B cell (primary cell): Measurements from ENCODE around the gene SLC22A31. TPM values are rescaled to one million over a fixed set of nuclear protein-coding genes. Genes with fewer than 3 reads are reported as not detected.
A peak's percentile ranks its signal among the peaks of the same experiment; 100 is the strongest.
"Not testable (repeated sequence)": the region's sequence is repeated elsewhere in the genome, so short reads cannot be mapped to it uniquely, and the experiment has no call there.

Experiments
- ATAC-seq: fragments of 200-7000 bp; cut with Tn5 transposase; one replicate; pipeline ENCODE4 v1.10.0; 2021; ENCODE audit warnings: low read depth, mild to moderate bottlenecking, moderate number of reproducible peaks, moderate library complexity
- CTCF ChIA-PET: fragments of 350-600 bp; sonication (Branson Sonifier 250); formaldehyde crosslinking; loops from one replicate; lab custom pipeline; 2021; ENCODE audit warnings: antibody characterized with exemption, inconsistent platforms; lab: Charles Lee
- POLR2A ChIA-PET: fragments of 350-600 bp; sonication (Branson Sonifier 250); formaldehyde crosslinking; loops from one replicate; lab custom pipeline; 2021; ENCODE audit warnings: antibody characterized with exemption; lab: Charles Lee
- DNase-seq: peaks from one replicate; pipeline ENCODE4 v3.0.0; 2013
- H2AFZ ChIP-seq: 2 replicates; pipeline ENCODE4 v1.6.1; 2012; ENCODE audit warnings: mild to moderate bottlenecking, low read depth, low read length; ENCODE audit not compliant: insufficient read depth, poor library complexity, severe bottlenecking
- H3K27ac ChIP-seq, 2 donors: 1 replicate in 1 of 2; 2 replicates in 1 of 2; pipeline ENCODE4 v1.5.1; 2012 to 2013; ENCODE audit warnings: low read length in 2 of 2, mild to moderate bottlenecking in 2 of 2, moderate library complexity in 1 of 2
- H3K27me3 ChIP-seq, 4 experiments: fragments of 200-600 bp in 1 of 4; sonication (generic) in 1 of 4; replicated peaks in 1 of 4; 1 replicate in 2 of 4; 2 replicates in 2 of 4; pipeline versions ENCODE4 v1.6.1 to v1.7.0; 2013 to 2016; ENCODE audit warnings: low read length in 3 of 4, mild to moderate bottlenecking in 2 of 4, mixed read lengths in 1 of 4, moderate library complexity in 1 of 4; ENCODE audit not compliant: insufficient read depth in 4 of 4, control insufficient read depth in 3 of 4; ENCODE audit errors: control extremely low read depth in 1 of 4
- H3K36me3 ChIP-seq, 2 experiments: replicated peaks in 1 of 2; 1 replicate in 1 of 2; 2 replicates in 1 of 2; pipeline versions ENCODE4 v1.6.1 to v1.7.1; 2013; ENCODE audit warnings: low read length in 1 of 2; ENCODE audit not compliant: insufficient read depth in 2 of 2, control insufficient read depth in 1 of 2; ENCODE audit errors: control extremely low read depth in 1 of 2, extremely low read depth in 1 of 2
- H3K4me1 ChIP-seq, 2 donors: fragments of 200-600 bp in 1 of 2; sonication (generic) in 1 of 2; 1 replicate in 1 of 2; 2 replicates in 1 of 2; pipeline versions ENCODE4 v1.5.1 to v1.6.1; 2013 to 2017; ENCODE audit warnings: low read length in 2 of 2; ENCODE audit not compliant: control insufficient read depth in 2 of 2, insufficient read depth in 2 of 2
- H3K4me2 ChIP-seq: replicated peaks from 2 replicates; pipeline ENCODE3; 2012; ENCODE audit warnings: mild to moderate bottlenecking, low read depth, low read length; ENCODE audit not compliant: poor library complexity, severe bottlenecking
- H3K4me3 ChIP-seq, 5 experiments: fragments of 200-600 bp in 1 of 5; sonication (generic) in 1 of 5; 1 replicate in 3 of 5; 2 replicates in 2 of 5; pipeline versions ENCODE4 v1.5.1 to v1.7.0; 2011 to 2016; ENCODE audit warnings: low read length in 4 of 5, mild to moderate bottlenecking in 4 of 5, low read depth in 2 of 5, control low read depth in 1 of 5, moderate library complexity in 1 of 5; ENCODE audit not compliant: insufficient read depth in 1 of 5; ENCODE audit errors: control extremely low read depth in 1 of 5, extremely low read depth in 1 of 5
- H3K79me2 ChIP-seq: fragments of 200-600 bp; sonication (generic); one replicate; pipeline ENCODE4 v1.6.0; 2016; ENCODE audit warnings: low read length; ENCODE audit not compliant: control insufficient read depth, insufficient read depth
- H3K9ac ChIP-seq: fragments of 200-600 bp; sonication (generic); 2 replicates; pipeline ENCODE4 v1.6.1; 2017; ENCODE audit warnings: mild to moderate bottlenecking, low read length, moderate library complexity
- H3K9me3 ChIP-seq, 3 donors: one replicate each; pipeline versions ENCODE4 v1.6.1 to v1.7.1; 2013; ENCODE audit warnings: low read length in 2 of 3; ENCODE audit not compliant: control insufficient read depth in 2 of 3, insufficient read depth in 1 of 3; ENCODE audit errors: control extremely low read depth in 1 of 3
- H4K20me1 ChIP-seq: 2 replicates; pipeline ENCODE4 v1.6.0; 2012; ENCODE audit warnings: mild to moderate bottlenecking, low read length; ENCODE audit not compliant: insufficient read depth, control insufficient read depth, poor library complexity, severe bottlenecking
- H3K27ac Mint-ChIP-seq: one replicate; pipeline ENCODE4 v1.8.0; 2021; ENCODE audit warnings: mixed read lengths
- H3K27me3 Mint-ChIP-seq: one replicate; pipeline ENCODE4 v1.8.0; 2021; ENCODE audit warnings: mixed read lengths
- H3K4me1 Mint-ChIP-seq: one replicate; pipeline ENCODE4 v1.8.0; 2021; ENCODE audit warnings: mixed read lengths
- H3K4me3 Mint-ChIP-seq: one replicate; pipeline ENCODE4 v1.8.0; 2021; ENCODE audit warnings: mixed read lengths
- H3K9me3 Mint-ChIP-seq: one replicate; pipeline ENCODE4 v1.8.0; 2022; ENCODE audit warnings: mixed read lengths; ENCODE audit not compliant: insufficient read depth
- EZH2 ChIP-seq: IDR thresholded peaks from 2 replicates; pipeline ENCODE4 v1.6.1; 2012; ENCODE audit warnings: borderline replicate concordance, low read depth, mild to moderate bottlenecking, moderate library complexity, low read length; ENCODE audit not compliant: insufficient read depth, poor library complexity, severe bottlenecking
- WGBS: methylation state at CpG from one replicate; pipeline ENCODE4 v1.1.5; 2013; ENCODE audit warnings: missing lambda C conversion rate; ENCODE audit not compliant: insufficient coverage; 5-methylcytosine and 5-hydroxymethylcytosine counted together
- intact Hi-C: fragments of 100-400 bp; cut with micrococcal nuclease; formaldehyde crosslinking; loops from one replicate; pipeline ENCODE4 v1.10.0; 2022
- polyA plus RNA-seq: library from polyadenylated mRNA; depleted of rRNA; stranded (reverse); fragments of >200 nt; gene quantifications from 2 replicates; pipeline ENCODE4 v1.2.3, GENCODE V29; 2012
- total RNA-seq, 2 donors: library from RNA; stranded (reverse); fragments of 120-200 nt in 1 of 2; gene quantifications; 1 replicate in 1 of 2; 2 replicates in 1 of 2; pipeline versions ENCODE4 v1.2.3 to v1.2.4, GENCODE V29; 2013 to 2022
- TF ChIP-seq, protein P1 (sequence below): fragments of 200-600 bp; IDR thresholded peaks from one replicate; pipeline ENCODE4 v1.8.0; 2022; ENCODE audit warnings: antibody characterized with exemption, mild to moderate bottlenecking

The SLC22A31 gene
- total and polyA plus RNA-seq, 2 donors (not counting 1 experiment from before 2014, with no cell fraction given): 0.33 TPM; not detected in 1

DNA sequence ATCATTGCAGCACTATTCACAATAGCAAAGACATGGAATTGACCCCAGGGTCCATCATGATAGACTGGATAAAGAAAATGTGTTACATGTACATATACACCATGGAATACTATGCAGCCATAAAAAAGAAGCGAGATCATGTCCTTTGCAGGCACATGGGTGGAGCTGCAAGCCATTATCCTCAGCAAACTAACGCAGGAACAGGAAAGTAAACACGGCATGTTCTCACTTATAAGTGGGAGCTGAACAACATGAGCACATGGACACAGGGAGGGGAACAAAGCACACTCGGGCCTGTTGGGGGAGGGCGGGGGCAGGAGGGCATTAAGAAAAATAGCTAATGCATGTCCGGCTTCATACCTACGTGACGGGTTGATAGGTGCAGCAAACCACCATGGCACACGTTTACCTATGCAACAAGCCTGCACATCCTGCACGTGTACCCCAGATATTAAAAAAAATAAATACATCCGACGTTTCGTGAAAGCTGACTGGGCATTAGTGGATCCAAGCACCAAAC is 46.1 kb upstream of the SLC22A31 start:
- Histone ChIP-seq H3K9ac (peak overlapping the region; percentile 39), H3K9me3 (peaks cover 1 to 35% (median 7%) of the 10 kb centered on the region in 3 donors), H3K4me2 (peak overlapping the region; percentile 93), H3K4me1 (peaks cover 3 to 15% of the 10 kb centered on the region in 2 donors), H3K27ac (no peak overlapping the region), H3K36me3 (no peaks in the 10 kb centered on the region), H2AFZ (peak overlapping the region; percentile 83), H3K27me3 (no peaks in the 10 kb centered on the region), H3K4me3 (peak overlapping the region in 1 of 5 experiments; percentile 59), H3K79me2 (no peaks in the 10 kb centered on the region), H4K20me1 (no peaks in the 10 kb centered on the region)
- TF ChIP-seq, protein P1, sequence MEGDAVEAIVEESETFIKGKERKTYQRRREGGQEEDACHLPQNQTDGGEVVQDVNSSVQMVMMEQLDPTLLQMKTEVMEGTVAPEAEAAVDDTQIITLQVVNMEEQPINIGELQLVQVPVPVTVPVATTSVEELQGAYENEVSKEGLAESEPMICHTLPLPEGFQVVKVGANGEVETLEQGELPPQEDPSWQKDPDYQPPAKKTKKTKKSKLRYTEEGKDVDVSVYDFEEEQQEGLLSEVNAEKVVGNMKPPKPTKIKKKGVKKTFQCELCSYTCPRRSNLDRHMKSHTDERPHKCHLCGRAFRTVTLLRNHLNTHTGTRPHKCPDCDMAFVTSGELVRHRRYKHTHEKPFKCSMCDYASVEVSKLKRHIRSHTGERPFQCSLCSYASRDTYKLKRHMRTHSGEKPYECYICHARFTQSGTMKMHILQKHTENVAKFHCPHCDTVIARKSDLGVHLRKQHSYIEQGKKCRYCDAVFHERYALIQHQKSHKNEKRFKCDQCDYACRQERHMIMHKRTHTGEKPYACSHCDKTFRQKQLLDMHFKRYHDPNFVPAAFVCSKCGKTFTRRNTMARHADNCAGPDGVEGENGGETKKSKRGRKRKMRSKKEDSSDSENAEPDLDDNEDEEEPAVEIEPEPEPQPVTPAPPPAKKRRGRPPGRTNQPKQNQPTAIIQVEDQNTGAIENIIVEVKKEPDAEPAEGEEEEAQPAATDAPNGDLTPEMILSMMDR: no peak
- no peak for TF ChIP-seq EZH2
- Mint-ChIP-seq H3K27ac (no peak overlapping the region), H3K27me3 (no peaks in the 10 kb centered on the region), H3K4me1 (peaks cover 7% of the 10 kb centered on the region), H3K4me3 (peak overlapping the region; percentile 78), H3K9me3 (peaks cover 5% of the 10 kb centered on the region)
- CTCF ChIA-PET: interaction anchor here (1.0 kb wide), 1 partner anchor 19 kb away, joined by 3 read pairs; no protein-coding TSS in a partner anchor
- no peak for ATAC-seq
- no peak for DNase-seq
- 76% methylated on average over 12 of the region's 13 CpGs for WGBS
- POLR2A ChIA-PET: interaction anchor here (1.5 to 1.6 kb wide), 2 partner anchors 29 to 318 kb away, joined by 3 to 4 read pairs; partner anchors contain the start of gene ZNF778
- intact Hi-C loops: loop anchor here (2.0 to 10.0 kb wide), 2 partner anchors 76 to 408 kb away; partner anchors contain the start of genes CDH15, CHMP1A and SPATA33

DNA sequence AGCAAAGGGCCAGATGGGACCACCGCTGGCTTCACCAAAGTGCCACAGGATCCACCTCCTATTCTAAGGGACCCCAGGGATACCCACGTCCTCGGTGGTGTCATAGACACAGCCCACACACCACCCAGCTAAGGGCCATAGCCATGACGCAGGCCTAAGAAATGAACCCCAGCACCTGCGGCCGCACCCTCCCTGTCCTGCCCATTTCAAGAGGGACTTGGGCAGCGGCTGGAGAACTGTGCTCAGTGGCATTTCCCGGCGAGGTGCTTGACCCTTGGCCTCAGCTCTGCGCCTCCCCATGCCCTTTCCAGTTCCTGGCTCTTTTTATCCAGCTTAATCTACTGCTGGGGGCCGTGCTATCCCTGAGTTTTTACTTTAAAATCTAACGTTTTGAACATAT is 44.4 kb upstream of the SLC22A31 start:
- no peak for TF ChIP-seq EZH2
- TF ChIP-seq, protein P1: no peak
- H3K36me3 ChIP-seq: no peaks in the 10 kb centered on the region
- H3K4me1 Mint-ChIP-seq: peaks cover 15% of the 10 kb centered on the region
- no peak overlapping the region for H3K27ac ChIP-seq
- peaks cover 0 to 27% (median under 1%) of the 10 kb centered on the region in 3 donors for H3K9me3 ChIP-seq
- H2AFZ ChIP-seq: no peak overlapping the region
- POLR2A ChIA-PET: no interaction called here
- no peaks in the 10 kb centered on the region for H3K9me3 Mint-ChIP-seq
- no peak overlapping the region for H3K27ac Mint-ChIP-seq
- DNase-seq (no peak), ATAC-seq (no peak)
- no peaks in the 10 kb centered on the region for H3K27me3 ChIP-seq
- no peak overlapping the region for H3K4me3 Mint-ChIP-seq
- WGBS: 86% methylated on average over 10 of the region's 12 CpGs
- no peaks in the 10 kb centered on the region for H3K27me3 Mint-ChIP-seq
- H3K79me2 ChIP-seq: no peaks in the 10 kb centered on the region
- CTCF ChIA-PET: interaction anchor here (1.2 kb wide), 1 partner anchor 44 kb away, joined by 3 read pairs; no protein-coding TSS in a partner anchor
- H4K20me1 ChIP-seq: no peaks in the 10 kb centered on the region
- no peak overlapping the region for H3K9ac ChIP-seq
- H3K4me1 ChIP-seq: peaks cover 3 to 21% of the 10 kb centered on the region in 2 donors
- H3K4me2 ChIP-seq: no peak overlapping the region
- no peak overlapping the region for H3K4me3 ChIP-seq
- intact Hi-C loops: loop anchor here (10.0 kb wide), 1 partner anchor 410 kb away; the partner anchor contains the start of genes CHMP1A and SPATA33

DNA sequence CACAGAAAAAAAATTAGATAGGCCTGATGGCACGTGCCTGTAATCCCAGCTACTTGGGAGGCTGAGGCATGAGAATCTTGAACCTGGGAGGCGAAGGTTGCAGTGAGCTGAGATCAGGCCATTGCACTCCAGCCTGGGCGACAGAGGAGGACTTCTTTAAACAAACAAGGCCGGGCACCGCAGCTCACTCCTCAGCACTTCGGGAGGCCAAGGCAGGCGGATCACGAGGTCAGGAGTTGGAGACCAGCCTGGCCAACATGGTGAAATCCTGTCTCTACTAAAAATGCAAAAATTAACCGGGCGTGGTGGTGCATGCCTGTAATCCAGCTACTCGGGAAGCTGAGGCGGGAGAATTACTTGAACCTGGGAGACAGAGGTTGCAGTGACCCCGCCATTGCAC is 43.9 kb upstream of the SLC22A31 start:
- peaks cover 15% of the 10 kb centered on the region for H3K4me1 Mint-ChIP-seq
- H3K36me3 ChIP-seq, ATAC-seq, H3K27ac ChIP-seq, H4K20me1 ChIP-seq, POLR2A ChIA-PET, H3K27ac Mint-ChIP-seq, H3K9ac ChIP-seq, H3K4me3 Mint-ChIP-seq, H3K27me3 ChIP-seq, H2AFZ ChIP-seq, DNase-seq, H3K79me2 ChIP-seq, H3K9me3 Mint-ChIP-seq, H3K4me2 ChIP-seq, H3K27me3 Mint-ChIP-seq, H3K4me3 ChIP-seq: not testable (repeated sequence)
- CTCF ChIA-PET: interaction anchor here (1.2 kb wide), 1 partner anchor 45 kb away, joined by 3 read pairs; no protein-coding TSS in a partner anchor
- Histone ChIP-seq H3K9me3 (peaks cover 0 to 22% (median 0%) of the 10 kb centered on the region in 3 donors), H3K4me1 (peaks cover 3 to 21% of the 10 kb centered on the region in 2 donors)
- 92% methylated on average over 13 of the region's 13 CpGs for WGBS
- intact Hi-C loops: loop anchor here (10.0 kb wide), 1 partner anchor 411 kb away; the partner anchor contains the start of genes CHMP1A and SPATA33
